Adrenal gland (tissue), 5 donors: Measurements from ENCODE around the gene GATA1.

Source experiments
- POLR2A ChIP-seq, 2 donors: fragments of 450-650 bp; IDR thresholded peaks; one replicate each; pipeline ENCODE4 v1.6.1; 2017; ENCODE audit warnings: antibody characterized with exemption in 2 of 2, mild to moderate bottlenecking in 2 of 2, moderate library complexity in 1 of 2
- TF ChIP-seq, protein P1 (sequence below), 6 experiments: fragments of 450-650 bp in 4 of 6; fragments of 200-600 bp in 2 of 6; sonication (generic) in 1 of 6; IDR thresholded peaks; 1 replicate in 5 of 6; 2 replicates in 1 of 6; pipeline versions ENCODE4 v1.5.1 to v1.8.0; 2016 to 2021; ENCODE audit warnings: antibody characterized with exemption in 6 of 6, mild to moderate bottlenecking in 2 of 6, moderate library complexity in 1 of 6
- donor health status: DM: no; HTN: no; CAD: no.

DNA sequence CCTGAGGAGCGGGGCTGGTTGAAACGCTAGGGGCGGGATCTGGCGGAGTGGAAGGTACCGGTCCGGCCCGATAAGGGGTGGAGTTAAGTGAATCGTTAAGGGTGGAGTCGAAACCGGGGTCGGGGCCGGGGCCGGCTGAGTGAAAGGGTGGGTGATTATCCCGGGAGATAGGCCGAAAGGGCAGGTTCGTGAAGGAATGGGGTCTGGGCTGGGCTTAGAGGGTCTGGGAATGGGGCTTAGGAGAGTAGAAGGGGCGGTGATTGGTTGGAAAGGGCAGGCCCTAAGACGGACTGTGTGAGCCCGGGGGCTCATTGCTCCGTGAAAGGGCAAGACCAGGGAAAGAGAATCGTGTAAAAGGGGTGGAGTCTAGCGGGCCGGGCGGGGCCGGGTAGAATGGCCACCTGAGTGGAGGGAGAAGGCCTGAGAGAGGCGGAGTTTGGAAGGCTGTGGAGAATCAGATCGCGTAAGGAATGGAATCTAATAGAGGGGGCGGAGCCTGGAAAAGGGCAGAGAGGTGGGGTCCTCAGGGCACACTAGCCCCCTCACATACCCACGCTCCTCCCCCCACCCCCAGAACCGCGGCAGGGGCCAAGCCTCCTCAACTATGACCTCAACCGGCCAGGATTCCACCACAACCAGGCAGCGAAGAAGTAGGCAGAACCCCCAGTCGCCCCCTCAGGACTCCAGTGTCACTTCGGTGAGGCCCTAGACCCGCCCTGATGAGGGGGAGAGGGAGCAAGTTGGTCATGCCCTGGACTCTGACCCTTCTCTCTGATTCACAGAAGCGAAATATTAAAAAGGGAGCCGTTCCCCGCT lies 15.9 kb downstream of the GATA1 start:
- peak; percentile 55 to 82 for TF ChIP-seq POLR2A (IDR thresholded peaks at IDR 0.05)
- TF ChIP-seq, protein P1, sequence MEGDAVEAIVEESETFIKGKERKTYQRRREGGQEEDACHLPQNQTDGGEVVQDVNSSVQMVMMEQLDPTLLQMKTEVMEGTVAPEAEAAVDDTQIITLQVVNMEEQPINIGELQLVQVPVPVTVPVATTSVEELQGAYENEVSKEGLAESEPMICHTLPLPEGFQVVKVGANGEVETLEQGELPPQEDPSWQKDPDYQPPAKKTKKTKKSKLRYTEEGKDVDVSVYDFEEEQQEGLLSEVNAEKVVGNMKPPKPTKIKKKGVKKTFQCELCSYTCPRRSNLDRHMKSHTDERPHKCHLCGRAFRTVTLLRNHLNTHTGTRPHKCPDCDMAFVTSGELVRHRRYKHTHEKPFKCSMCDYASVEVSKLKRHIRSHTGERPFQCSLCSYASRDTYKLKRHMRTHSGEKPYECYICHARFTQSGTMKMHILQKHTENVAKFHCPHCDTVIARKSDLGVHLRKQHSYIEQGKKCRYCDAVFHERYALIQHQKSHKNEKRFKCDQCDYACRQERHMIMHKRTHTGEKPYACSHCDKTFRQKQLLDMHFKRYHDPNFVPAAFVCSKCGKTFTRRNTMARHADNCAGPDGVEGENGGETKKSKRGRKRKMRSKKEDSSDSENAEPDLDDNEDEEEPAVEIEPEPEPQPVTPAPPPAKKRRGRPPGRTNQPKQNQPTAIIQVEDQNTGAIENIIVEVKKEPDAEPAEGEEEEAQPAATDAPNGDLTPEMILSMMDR (IDR thresholded peaks at IDR 0.05), result peak in 1 of 6 experiments; percentile 9
